ENCODE results near the gene IL20RB.

IL20RB gene

GRCh38 chr3:136957751-136958288 lies at the start of gene IL20RB:
Gene IL20RB (plus strand): TSS chr3:136957983. CDS start chr3:136958114, 131 bp downstream.
- no peak for DNase-seq

DNA sequence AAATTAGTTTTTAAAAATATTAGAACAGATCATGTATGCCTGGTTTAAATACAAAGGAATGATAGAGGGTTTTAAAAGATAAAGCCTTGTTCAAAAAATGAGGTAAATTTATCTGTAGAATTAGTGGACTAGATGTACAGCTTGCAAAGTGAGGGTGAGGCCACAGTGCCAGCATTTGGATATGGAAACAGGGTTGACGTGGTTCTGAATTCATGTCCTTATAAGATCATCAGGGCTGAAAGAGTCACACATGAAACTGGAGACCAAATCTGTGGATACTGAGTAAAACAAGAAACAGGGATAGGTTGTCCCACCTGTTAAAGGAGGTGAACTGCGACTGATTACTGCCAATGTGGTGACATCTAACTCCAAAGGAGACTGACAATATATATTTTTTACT lies 49.5 kb upstream of the IL20RB start:
- no peak for DNase-seq

DNA sequence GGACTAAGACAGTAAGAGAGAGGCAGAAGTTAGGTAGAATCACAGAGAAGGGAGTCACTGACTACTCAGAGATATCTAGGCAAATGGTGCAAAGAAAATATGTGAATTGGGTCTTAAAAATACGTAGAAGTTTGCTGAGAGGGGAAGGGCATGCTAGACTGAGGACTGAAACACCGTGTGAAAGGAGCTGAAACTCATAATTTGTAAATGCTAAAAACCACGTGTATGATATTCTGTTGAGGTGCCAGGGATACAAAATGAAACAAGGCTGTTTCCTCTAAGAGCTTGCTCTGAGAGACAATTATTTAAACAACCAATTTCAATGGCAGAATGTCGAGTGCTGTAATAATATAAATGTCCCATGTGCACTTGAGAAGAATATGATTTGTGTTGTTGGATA lies 48.6 kb upstream of the IL20RB start:
- DNase-seq: no peak

- no peak for DNase-seq
Measured at GRCh38 chr3:136910697-136911096, 47.1 kb upstream of the IL20RB start.

- DNase-seq: no peak
Measured at GRCh38 chr3:136913168-136913567, 44.6 kb upstream of the IL20RB start.

DNA sequence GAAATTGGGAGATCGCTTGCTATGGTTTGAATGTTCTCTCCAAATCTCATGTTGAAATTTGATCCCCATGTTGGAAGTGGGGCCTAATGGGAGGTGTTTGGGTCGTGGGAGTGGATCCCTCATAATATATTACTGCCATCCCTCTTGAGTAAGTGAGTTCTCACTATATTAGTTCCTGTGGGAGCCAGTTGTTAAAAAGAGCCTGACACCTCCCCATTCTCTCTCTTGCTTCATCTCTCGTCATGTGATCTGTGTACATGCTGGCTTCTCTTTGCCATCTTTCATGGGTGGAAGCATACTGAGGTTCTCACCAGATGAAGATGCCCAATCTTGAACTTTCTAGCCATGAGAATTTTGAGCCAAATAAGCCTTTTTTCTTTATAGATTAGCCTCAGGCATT lies 43.0 kb upstream of the IL20RB start:
- DNase-seq: no peak

- no peak for DNase-seq
Measured at GRCh38 chr3:136916223-136916622, 41.6 kb upstream of the IL20RB start.

- no peak for DNase-seq
Measured at GRCh38 chr3:136919799-136920580, 37.8 kb upstream of the IL20RB start.

GRCh38 chr3:136920904-136921611 lies 36.7 kb upstream of the IL20RB start:
- DNase-seq: no peak

GRCh38 chr3:136925425-136926190 lies 32.2 kb upstream of the IL20RB start:
- no peak for DNase-seq

DNA sequence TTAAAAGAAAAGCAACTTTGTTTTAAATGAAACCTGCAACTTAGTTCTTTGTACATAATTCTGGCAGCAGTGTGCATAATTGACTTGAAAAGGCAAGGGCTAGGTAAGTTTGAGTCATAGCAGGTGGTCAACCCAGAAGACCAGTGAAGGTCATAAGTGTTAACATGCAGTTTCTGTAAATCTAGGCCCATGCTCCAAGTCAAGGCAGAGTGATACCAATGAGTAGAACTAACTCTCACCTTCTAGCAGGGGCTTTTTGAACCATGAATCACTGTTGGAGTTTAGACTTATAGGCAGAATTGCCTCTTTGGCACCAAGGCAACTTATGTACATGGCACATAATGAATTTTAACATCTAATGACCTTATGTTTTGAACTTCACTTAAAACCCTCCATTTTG lies 29.5 kb upstream of the IL20RB start:
- no peak for DNase-seq

DNA sequence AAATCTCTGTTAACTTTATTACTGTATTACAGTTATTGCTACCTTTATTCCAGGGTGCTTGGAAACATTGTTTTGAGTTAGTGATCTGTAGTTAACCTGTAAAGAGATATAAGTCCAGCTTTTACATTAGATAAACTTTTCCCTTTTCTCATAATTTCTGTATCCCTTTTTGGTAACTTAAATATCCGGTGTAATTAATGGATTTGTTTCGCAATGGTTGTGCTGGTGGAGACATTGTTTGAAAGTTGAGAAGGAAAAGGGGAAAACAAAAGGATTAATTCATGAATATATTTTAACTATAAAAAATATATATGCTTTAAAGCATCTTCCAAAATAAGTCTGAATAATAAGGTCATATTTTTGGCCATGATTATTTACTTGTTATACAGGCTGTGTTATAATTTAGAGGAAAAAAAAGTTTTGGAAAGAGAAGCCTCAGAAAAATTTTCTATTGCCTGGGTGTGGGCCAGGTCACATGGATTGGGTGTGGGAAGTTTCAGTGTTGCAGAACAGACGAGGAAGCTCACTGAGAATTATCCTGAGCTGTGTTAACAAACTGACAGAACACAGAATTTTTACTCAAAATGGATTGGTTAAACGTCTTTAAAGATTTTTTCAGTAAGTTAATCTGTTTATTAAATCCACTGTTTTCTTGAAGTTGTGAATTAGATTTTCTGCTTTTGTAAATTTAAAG lies 27.7 kb upstream of the IL20RB start:
- no peak for DNase-seq

GRCh38 chr3:136931606-136932005 lies 26.2 kb upstream of the IL20RB start:
- no peak for DNase-seq

GRCh38 chr3:136932523-136932922 lies 25.3 kb upstream of the IL20RB start:
- no peak for DNase-seq

- DNase-seq: no peak
Measured at GRCh38 chr3:136932978-136933772, 24.6 kb upstream of the IL20RB start.

DNA sequence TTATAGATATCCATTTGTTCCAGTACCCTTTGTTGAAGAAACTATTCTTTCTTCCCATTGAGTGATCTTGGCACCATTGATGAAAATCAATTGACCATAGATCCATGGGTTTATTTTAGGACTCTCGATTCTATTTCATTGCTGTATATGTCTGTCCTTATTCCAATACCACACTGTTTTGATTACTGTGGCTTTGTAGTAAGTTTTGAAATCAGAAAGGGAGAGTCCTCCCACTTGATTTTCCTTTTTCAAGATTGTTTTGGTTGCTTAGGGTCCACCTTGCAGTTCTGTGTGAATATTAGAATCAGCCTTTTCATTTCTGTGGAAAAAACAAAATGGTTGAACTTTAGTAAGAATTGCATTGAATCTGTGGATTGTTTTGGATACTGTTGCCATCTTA lies 20.6 kb upstream of the IL20RB start:
- DNase-seq: no peak

DNA sequence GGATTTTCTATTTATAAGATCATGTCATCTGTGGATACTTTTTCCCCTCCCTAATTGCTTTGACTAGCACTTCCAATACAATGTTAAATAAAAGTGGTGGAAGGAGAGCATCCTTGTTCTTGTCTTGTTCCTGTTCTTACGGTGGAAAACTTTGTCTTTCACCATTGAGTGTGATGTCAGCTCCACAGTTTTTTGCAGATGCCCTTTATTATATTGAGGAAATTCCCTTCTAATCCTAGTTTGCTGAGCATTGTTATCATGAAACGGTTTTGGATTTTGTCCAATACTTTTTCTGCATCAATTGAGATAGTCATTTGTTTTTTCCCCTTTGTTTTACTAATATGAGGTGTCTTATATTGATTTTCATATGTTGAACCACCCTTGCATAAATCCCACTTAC lies 19.9 kb upstream of the IL20RB start:
- no peak for DNase-seq

DNA sequence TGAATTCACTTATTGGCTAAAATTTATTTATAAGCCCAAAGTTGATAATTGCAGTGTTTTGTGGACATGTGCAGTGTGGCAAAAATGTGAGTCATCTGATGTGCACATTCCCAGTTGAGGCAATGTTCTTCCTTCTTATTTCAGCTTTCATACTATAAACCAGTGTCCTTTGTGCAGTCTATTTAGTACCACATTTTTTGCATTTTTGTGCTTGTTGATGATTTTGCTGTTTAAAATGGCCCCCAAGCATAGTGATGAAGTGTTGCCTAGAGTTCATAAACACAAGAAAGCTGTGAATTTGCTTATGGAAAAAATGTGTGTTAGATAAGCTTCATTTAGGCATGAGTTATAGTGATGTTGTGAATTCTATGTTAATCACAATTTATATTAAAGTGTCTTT lies 19.4 kb upstream of the IL20RB start:
- DNase-seq: no peak

- no peak for DNase-seq
Measured at GRCh38 chr3:136939489-136939888, 18.3 kb upstream of the IL20RB start.

DNA sequence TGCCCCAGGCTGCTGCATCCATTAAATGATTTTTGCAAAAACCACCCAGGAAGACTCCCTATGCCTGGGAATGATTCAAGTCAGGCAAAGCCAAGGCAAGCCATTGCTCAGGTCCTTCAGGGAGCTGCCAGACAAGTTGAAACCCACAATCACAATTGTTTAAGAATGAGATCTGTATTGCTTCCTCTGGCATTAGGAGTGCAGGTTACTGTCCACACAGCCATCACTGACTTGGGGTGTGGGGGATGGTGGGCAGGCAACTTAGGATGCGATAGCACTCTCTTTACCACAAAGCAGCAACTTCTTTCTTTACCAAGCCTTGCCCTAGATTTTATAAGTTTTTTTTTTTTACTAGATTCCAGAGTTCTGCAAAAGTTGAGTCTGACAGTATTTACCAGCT lies 15.0 kb upstream of the IL20RB start:
- no peak for DNase-seq

DNA sequence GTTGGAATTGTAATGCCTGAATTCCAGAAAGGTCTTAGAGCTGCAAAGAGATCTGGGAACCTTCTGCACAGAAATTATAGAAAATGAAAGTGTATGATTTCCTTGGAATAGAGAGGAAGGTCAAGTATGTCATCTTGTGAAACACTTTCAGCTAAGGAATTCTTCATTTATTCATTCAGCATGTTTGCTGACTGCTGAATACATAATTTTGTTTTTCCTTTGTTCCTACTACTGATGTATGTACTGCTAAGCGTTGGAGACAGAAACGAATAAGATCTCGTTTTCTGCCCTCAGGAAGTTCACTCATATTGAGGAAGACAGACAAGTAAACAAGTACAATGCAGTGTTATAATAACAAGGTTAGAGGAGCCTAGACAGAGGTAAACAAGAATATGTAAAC lies 14.3 kb upstream of the IL20RB start:
- no peak for DNase-seq

DNA sequence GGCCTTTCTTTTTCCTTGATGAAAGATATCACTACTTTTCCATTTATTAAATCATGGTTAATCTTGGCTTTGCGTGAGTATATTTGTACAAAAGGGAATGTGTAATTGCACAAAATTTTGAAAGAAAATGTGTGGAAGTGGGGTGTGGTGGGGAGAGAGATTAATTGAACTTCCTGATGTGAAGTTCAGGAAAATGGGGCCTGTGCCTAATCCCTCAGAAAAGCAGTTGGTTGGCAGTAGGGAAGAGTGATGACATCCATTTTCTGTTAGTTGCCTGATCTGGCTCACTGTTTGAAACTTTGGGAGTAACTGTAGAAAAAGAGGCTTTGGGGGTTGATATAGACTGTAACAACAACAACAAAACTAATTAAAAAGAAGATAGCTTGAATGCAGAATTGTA lies 10.8 kb upstream of the IL20RB start:
- no peak for DNase-seq
